Testis (tissue), 2 donors: ENCODE data around the gene SCAPER.

Source experiments
- POLR2A ChIP-seq: fragments of 450-650 bp; IDR thresholded peaks from one replicate; pipeline ENCODE4 v1.6.1; 2017; ENCODE audit warnings: antibody characterized with exemption, mild to moderate bottlenecking, moderate library complexity
- TF ChIP-seq, protein P1 (sequence below), 3 experiments: fragments of 450-650 bp in 2 of 3; fragments of 200-600 bp in 1 of 3; sonication (generic) in 1 of 3; IDR thresholded peaks; one replicate each; pipeline ENCODE4 v1.5.1; 2016 to 2019; ENCODE audit warnings: antibody characterized with exemption in 3 of 3, mild to moderate bottlenecking in 2 of 3, moderate library complexity in 1 of 3

DNA sequence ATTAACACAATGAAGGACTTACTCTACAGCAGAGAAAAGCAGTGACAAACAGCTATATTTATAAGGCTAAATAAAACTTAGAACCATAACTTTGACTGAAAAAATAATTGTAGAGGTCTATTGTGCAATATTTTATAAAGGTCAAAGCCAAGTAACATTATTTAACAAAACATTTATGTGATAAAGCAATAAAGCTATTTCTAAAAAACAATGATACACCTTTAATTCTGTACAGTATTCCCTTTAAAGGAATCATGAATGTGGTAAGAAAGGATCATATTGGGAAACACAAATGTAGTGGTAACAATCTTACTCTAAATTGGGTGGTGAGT, 332.2 kb downstream of the SCAPER start:
- TF ChIP-seq, protein P1, sequence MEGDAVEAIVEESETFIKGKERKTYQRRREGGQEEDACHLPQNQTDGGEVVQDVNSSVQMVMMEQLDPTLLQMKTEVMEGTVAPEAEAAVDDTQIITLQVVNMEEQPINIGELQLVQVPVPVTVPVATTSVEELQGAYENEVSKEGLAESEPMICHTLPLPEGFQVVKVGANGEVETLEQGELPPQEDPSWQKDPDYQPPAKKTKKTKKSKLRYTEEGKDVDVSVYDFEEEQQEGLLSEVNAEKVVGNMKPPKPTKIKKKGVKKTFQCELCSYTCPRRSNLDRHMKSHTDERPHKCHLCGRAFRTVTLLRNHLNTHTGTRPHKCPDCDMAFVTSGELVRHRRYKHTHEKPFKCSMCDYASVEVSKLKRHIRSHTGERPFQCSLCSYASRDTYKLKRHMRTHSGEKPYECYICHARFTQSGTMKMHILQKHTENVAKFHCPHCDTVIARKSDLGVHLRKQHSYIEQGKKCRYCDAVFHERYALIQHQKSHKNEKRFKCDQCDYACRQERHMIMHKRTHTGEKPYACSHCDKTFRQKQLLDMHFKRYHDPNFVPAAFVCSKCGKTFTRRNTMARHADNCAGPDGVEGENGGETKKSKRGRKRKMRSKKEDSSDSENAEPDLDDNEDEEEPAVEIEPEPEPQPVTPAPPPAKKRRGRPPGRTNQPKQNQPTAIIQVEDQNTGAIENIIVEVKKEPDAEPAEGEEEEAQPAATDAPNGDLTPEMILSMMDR (IDR thresholded peaks at IDR 0.05), result no peak
- TF ChIP-seq POLR2A, result no peak
